Measurements from ENCODE around the gene ANKRD11. TPM values are rescaled to one million over a fixed set of nuclear protein-coding genes. Genes with fewer than 3 reads are reported as not detected.

ANKRD11 gene
- total and polyA plus RNA-seq, 2 donors (not counting 3 experiments of a cell fraction or from before 2014, with no cell fraction given), result 55.8 to 191 TPM

- POLR2A ChIA-PET, result no interaction called here
- BruUV-seq (replicated peaks), result no TSS peak
These were observed 174.4 kb downstream of the ANKRD11 start for GRCh38 chr16:89315791-89316581.

More at GRCh38 chr16:89315791-89316581, 174.4 kb downstream of the ANKRD11 start:
- Histone ChIP-seq H3K36me3 (ENCODE audit: control insufficient read depth in 2 of 2, extremely low read depth in 1 of 2, insufficient read depth in 2 of 2, low read length in 2 of 2) (peaks cover 0 to 9% of the 10 kb centered on the region in 2 experiments), H4K20me1 (replicated peaks; ENCODE audit: control insufficient read depth, extremely low read depth, insufficient read depth, low read length) (no peaks in the 10 kb centered on the region), H3K27me3 (ENCODE audit: control insufficient read depth in 2 of 2, insufficient read depth in 2 of 2, low read length in 2 of 2) (no peaks in the 10 kb centered on the region), H3K4me3 (replicated peaks in 1 of 3; ENCODE audit: insufficient read depth in 1 of 3, low read depth in 1 of 3, low read length in 3 of 3) (no peak overlapping the region), H2AFZ (ENCODE audit: low read depth, low read length) (no peak overlapping the region), H3K79me2 (ENCODE audit: control insufficient read depth, insufficient read depth, low read length) (peaks cover 89% of the 10 kb centered on the region), H3K4me1 (ENCODE audit: control insufficient read depth, extremely low read depth, insufficient read depth, low read length) (peaks cover 65% of the 10 kb centered on the region), H3K9me1 (replicated peaks; ENCODE audit: control insufficient read depth, extremely low read depth, insufficient read depth, low read length) (no peaks in the 10 kb centered on the region), H3K27ac (ENCODE audit: insufficient read depth, low read depth, low read length) (peak overlapping the region; percentile 77), H3K9ac (replicated peaks; ENCODE audit: extremely low read depth, insufficient read depth, low read length) (peak overlapping the region; percentile 49), H3K4me2 (ENCODE audit: insufficient read depth, low read length) (peak overlapping the region; percentile 16), H3K9me3 (replicated peaks; ENCODE audit: control insufficient read depth, insufficient read depth, low read length) (no peaks in the 10 kb centered on the region)
- dilution Hi-C loops (cut with MboI; ENCODE audit: extremely low pct_ligation_motif_present, low sequenced_read_pairs), result no loop called here
- peak; percentile 98 for FAIRE-seq
- TF ChIP-seq, protein P1, sequence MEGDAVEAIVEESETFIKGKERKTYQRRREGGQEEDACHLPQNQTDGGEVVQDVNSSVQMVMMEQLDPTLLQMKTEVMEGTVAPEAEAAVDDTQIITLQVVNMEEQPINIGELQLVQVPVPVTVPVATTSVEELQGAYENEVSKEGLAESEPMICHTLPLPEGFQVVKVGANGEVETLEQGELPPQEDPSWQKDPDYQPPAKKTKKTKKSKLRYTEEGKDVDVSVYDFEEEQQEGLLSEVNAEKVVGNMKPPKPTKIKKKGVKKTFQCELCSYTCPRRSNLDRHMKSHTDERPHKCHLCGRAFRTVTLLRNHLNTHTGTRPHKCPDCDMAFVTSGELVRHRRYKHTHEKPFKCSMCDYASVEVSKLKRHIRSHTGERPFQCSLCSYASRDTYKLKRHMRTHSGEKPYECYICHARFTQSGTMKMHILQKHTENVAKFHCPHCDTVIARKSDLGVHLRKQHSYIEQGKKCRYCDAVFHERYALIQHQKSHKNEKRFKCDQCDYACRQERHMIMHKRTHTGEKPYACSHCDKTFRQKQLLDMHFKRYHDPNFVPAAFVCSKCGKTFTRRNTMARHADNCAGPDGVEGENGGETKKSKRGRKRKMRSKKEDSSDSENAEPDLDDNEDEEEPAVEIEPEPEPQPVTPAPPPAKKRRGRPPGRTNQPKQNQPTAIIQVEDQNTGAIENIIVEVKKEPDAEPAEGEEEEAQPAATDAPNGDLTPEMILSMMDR (IDR thresholded peaks at IDR 0.05; ENCODE audit: extremely low read depth in 1 of 2, insufficient read depth in 1 of 2, low read depth in 1 of 2, low read length in 2 of 2), result no peak
- TF ChIP-seq MAX (IDR thresholded peaks at IDR 0.05; ENCODE audit: insufficient read depth, insufficient read length) (peak; percentile 84), GATA2 (IDR thresholded peaks at IDR 0.05; ENCODE audit: insufficient read depth, insufficient read length, low read depth, low read length) (peak; percentile 99), POLR2AphosphoS5 (IDR thresholded peaks at IDR 0.05; ENCODE audit: insufficient read depth, low read depth, low read length) (peak; percentile 95), FOS (IDR thresholded peaks at IDR 0.05; ENCODE audit: borderline replicate concordance, insufficient read depth, low read length) (peak; percentile 97), JUN (IDR thresholded peaks at IDR 0.05; ENCODE audit: borderline replicate concordance, insufficient read depth, insufficient read length, low read depth) (peak; percentile 93), EZH2 (IDR thresholded peaks at IDR 0.05; ENCODE audit: borderline replicate concordance, low read depth, low read length, severe bottlenecking) (no peak), MYC (IDR thresholded peaks at IDR 0.05; ENCODE audit: low read depth, low read length) (peak; percentile 96), POLR2A (IDR thresholded peaks at IDR 0.05; ENCODE audit: low read depth, low read length) (peak; percentile 70)
- CTCF ChIA-PET, result interaction anchor here (1.0 to 2.4 kb wide), 5 partner anchors 10 to 193 kb away, joined by 3 to 8 read pairs (median 5); no protein-coding TSS in a partner anchor
- intact Hi-C loops (cut with micrococcal nuclease), result loop anchor here (1.0 to 5.0 kb wide), 5 partner anchors 14 to 192 kb away; partner anchors contain the start of gene SPG7
- DNase-seq (ENCODE audit: low read depth, low spot score), result peak; percentile 94
